Endothelial cell of umbilical vein (primary cell): ENCODE measurements around the gene DLK1. TPM values are rescaled to one million over a fixed set of nuclear protein-coding genes. Genes with fewer than 3 reads are reported as not detected.

Experiments used
- BruUV-seq: library from RNA; stranded (reverse); fragments of 400-500 nt; replicated peaks from 2 replicates; lab custom pipeline; 2021; lab: Mats Ljungman, UMichigan
- CTCF ChIA-PET: fragments of 300-600, 350-600 bp; sonication (Branson Sonifier 250); formaldehyde crosslinking; loops from one replicate; lab custom pipeline; 2021; ENCODE audit warnings: antibody characterized with exemption, inconsistent platforms; lab: Charles Lee
- POLR2A ChIA-PET: fragments of 300-600, 350-600 bp; sonication (Branson Sonifier 250); formaldehyde crosslinking; loops from one replicate; lab custom pipeline; 2021; ENCODE audit warnings: antibody characterized with exemption, inconsistent platforms; lab: Charles Lee
- DNase-seq: peaks from one replicate; pipeline ENCODE4 v3.0.0-alpha.2; 2011; ENCODE audit warnings: low read depth, low spot score
- FAIRE-seq: peaks from 2 replicates; lab custom pipeline; 2011; peaks lifted over from hg19 to GRCh38; lab: Jason Lieb, UNC
- H2AFZ ChIP-seq: 2 replicates; pipeline ENCODE4 v1.6.0; 2012; ENCODE audit warnings: low read depth, low read length, control low read depth, inconsistent platforms
- H3K27ac ChIP-seq: 2 replicates; pipeline ENCODE4 v1.5.1; 2011; ENCODE audit warnings: low read depth, mild to moderate bottlenecking, control low read depth, low read length, moderate library complexity; ENCODE audit not compliant: insufficient read depth
- H3K27me3 ChIP-seq, 2 experiments: 2 replicates each; pipeline versions ENCODE4 v1.6.0 to v1.6.1; 2011; ENCODE audit warnings: low read length in 2 of 2, mixed read lengths in 1 of 2; ENCODE audit not compliant: control insufficient read depth in 2 of 2, insufficient read depth in 2 of 2
- H3K36me3 ChIP-seq, 2 experiments: 2 replicates in 1 of 2; 3 replicates in 1 of 2; pipeline ENCODE4 v1.5.1; 2011; ENCODE audit warnings: low read length in 2 of 2, mild to moderate bottlenecking in 1 of 2, moderate library complexity in 1 of 2; ENCODE audit not compliant: control insufficient read depth in 2 of 2, insufficient read depth in 2 of 2; ENCODE audit errors: extremely low read depth in 1 of 2
- H3K4me1 ChIP-seq: 3 replicates; pipeline ENCODE4 v1.5.1; 2011; ENCODE audit warnings: mild to moderate bottlenecking, low read length; ENCODE audit not compliant: control insufficient read depth, insufficient read depth; ENCODE audit errors: extremely low read depth
- H3K4me2 ChIP-seq: 2 replicates; pipeline ENCODE4 v1.6.1; 2011; ENCODE audit warnings: low read length, control low read depth, mixed read lengths; ENCODE audit not compliant: insufficient read depth
- H3K4me3 ChIP-seq, 3 experiments: fragments of 200-600 bp in 1 of 3; sonication (generic), shearing (Covaris generic) in 1 of 3; replicated peaks in 1 of 3; 2 replicates each; pipeline ENCODE4 v1.5.1; 2011 to 2016; ENCODE audit warnings: control low read depth in 3 of 3, low read length in 3 of 3, mild to moderate bottlenecking in 2 of 3, inconsistent platforms in 1 of 3, low read depth in 1 of 3, moderate library complexity in 1 of 3; ENCODE audit not compliant: insufficient read depth in 1 of 3
- H3K79me2 ChIP-seq: 2 replicates; pipeline ENCODE4 v1.6.0; 2012; ENCODE audit warnings: low read length, inconsistent platforms; ENCODE audit not compliant: control insufficient read depth, insufficient read depth
- H3K9ac ChIP-seq: replicated peaks from 2 replicates; pipeline ENCODE3; 2011; ENCODE audit warnings: low read length, control low read depth; ENCODE audit not compliant: insufficient read depth; ENCODE audit errors: extremely low read depth
- H3K9me1 ChIP-seq: replicated peaks from 3 replicates; pipeline ENCODE4 v1.6.0; 2011; ENCODE audit warnings: mild to moderate bottlenecking, low read length; ENCODE audit not compliant: control insufficient read depth, insufficient read depth; ENCODE audit errors: extremely low read depth
- H3K9me3 ChIP-seq: replicated peaks from 2 replicates; pipeline ENCODE4 v1.5.1; 2012; ENCODE audit warnings: low read length, inconsistent platforms; ENCODE audit not compliant: control insufficient read depth, insufficient read depth
- H4K20me1 ChIP-seq: replicated peaks from 2 replicates; pipeline ENCODE3; 2011; ENCODE audit warnings: mild to moderate bottlenecking, low read length; ENCODE audit not compliant: control insufficient read depth, insufficient read depth; ENCODE audit errors: extremely low read depth
- CTCF ChIP-seq, 2 donors: IDR thresholded peaks; 1 replicate in 1 of 2; 2 replicates in 1 of 2; pipeline ENCODE4 v1.5.1; 2011; ENCODE audit warnings: low read length in 2 of 2, mild to moderate bottlenecking in 2 of 2, moderate library complexity in 2 of 2, control low read depth in 1 of 2, inconsistent platforms in 1 of 2, low read depth in 1 of 2; ENCODE audit not compliant: insufficient read depth in 1 of 2; ENCODE audit errors: extremely low read depth in 1 of 2
- EZH2 ChIP-seq: IDR thresholded peaks from 2 replicates; pipeline ENCODE4 v1.6.1; 2012; ENCODE audit warnings: borderline replicate concordance, low read depth, mild to moderate bottlenecking, moderate library complexity, low read length, inconsistent platforms; ENCODE audit not compliant: severe bottlenecking
- FOS ChIP-seq: IDR thresholded peaks from 2 replicates; pipeline ENCODE4 v1.6.1; 2011; ENCODE audit warnings: mild to moderate bottlenecking, low read length, moderate library complexity, borderline replicate concordance; ENCODE audit not compliant: insufficient read depth
- GATA2 ChIP-seq: IDR thresholded peaks from 2 replicates; pipeline ENCODE4 v1.7.0; 2011; ENCODE audit warnings: low read depth, mild to moderate bottlenecking, moderate library complexity, mixed read lengths, low read length; ENCODE audit not compliant: insufficient read length, insufficient read depth
- JUN ChIP-seq: IDR thresholded peaks from 2 replicates; pipeline ENCODE4 v1.6.1; 2011; ENCODE audit warnings: borderline replicate concordance, low read depth; ENCODE audit not compliant: insufficient read length, insufficient read depth
- MYC ChIP-seq: IDR thresholded peaks from one replicate; pipeline ENCODE4 v1.6.1; 2011; ENCODE audit warnings: mild to moderate bottlenecking, low read depth, low read length
- POLR2A ChIP-seq: IDR thresholded peaks from 2 replicates; pipeline ENCODE4 v1.6.1; 2012; ENCODE audit warnings: low read depth, mild to moderate bottlenecking, control low read depth, low read length
- POLR2AphosphoS5 ChIP-seq: IDR thresholded peaks from 2 replicates; pipeline ENCODE4 v1.6.1; 2012; ENCODE audit warnings: low read depth, mild to moderate bottlenecking, control low read depth, low read length, moderate library complexity; ENCODE audit not compliant: insufficient read depth
- dilution Hi-C: fragments of 300-500 bp; cut with MboI; formaldehyde crosslinking; loops from one replicate; pipeline ENCODE4 v1.15.0; 2019; ENCODE audit warnings: low sequenced_read_pairs; ENCODE audit not compliant: extremely low pct_ligation_motif_present
- intact Hi-C: fragments of 100-400 bp; cut with micrococcal nuclease; formaldehyde crosslinking; loops from one replicate; pipeline ENCODE4 v1.10.0; 2022
- polyA plus RNA-seq, 4 experiments: library from polyadenylated mRNA; depleted of rRNA in 3 of 4; stranded (reverse) in 3 of 4; unstranded in 1 of 4; fragments of >200 nt; gene quantifications; 2 replicates each; pipeline versions ENCODE4 v1.2.1 to v1.2.3, GENCODE V29; 2011 to 2012; ENCODE audit warnings: missing spikeins in 1 of 4
- total RNA-seq: library from RNA; stranded (reverse); gene quantifications from 2 replicates; pipeline ENCODE4 v1.2.3, GENCODE V29; 2021
- TF ChIP-seq, protein P1 (sequence below): IDR thresholded peaks from 2 replicates; pipeline ENCODE4 v1.6.1; 2011; ENCODE audit not compliant: insufficient read depth, insufficient read length

Gene DLK1
- total and polyA plus RNA-seq, 2 donors (not counting 3 experiments of a cell fraction or from before 2014, with no cell fraction given) = not detected

DNA sequence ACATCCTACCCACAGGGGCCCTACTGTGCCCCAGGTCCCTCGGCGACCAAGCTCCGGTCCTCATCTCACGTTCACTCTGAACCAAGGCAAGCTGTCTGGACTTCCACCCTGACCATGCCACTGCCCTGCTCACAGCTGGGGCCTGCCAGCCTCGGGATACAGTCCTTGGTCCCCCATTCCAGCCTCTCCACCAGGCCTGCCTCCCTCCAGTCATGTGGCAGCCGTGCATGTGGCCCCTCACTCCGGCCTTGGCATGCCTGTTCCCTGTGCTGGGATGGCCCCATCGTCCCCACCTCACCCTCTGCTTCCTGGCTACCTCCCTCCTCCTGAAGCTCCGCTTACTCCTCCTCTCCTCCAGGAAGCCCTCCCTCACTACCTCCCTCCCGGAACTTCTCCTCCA, 38.6 kb upstream of the DLK1 start:
- DNase-seq (no peak), FAIRE-seq (no peak)
- no peaks in the 10 kb centered on the region for H3K9me3 ChIP-seq
- no peak overlapping the region for H3K27ac ChIP-seq
- H4K20me1 ChIP-seq = no peaks in the 10 kb centered on the region
- ChIA-PET CTCF (interaction anchor here (1.7 kb wide), 1 partner anchor 22 kb away, joined by 4 read pairs; no protein-coding TSS in a partner anchor), POLR2A (no interaction called here)
- H2AFZ ChIP-seq = no peak overlapping the region
- no peak for TF ChIP-seq EZH2
- TF ChIP-seq GATA2 = no peak
- TF ChIP-seq FOS = no peak
- no peak for TF ChIP-seq JUN
- TF ChIP-seq POLR2A = no peak
- no peak for TF ChIP-seq MYC
- TF ChIP-seq POLR2AphosphoS5 = no peak
- TF ChIP-seq CTCF (IDR thresholded peaks at IDR 0.05; ENCODE audit: extremely low read depth in 1 of 2, insufficient read depth in 1 of 2, low read depth in 1 of 2, low read length in 2 of 2) = no peak
- TF ChIP-seq, protein P1, sequence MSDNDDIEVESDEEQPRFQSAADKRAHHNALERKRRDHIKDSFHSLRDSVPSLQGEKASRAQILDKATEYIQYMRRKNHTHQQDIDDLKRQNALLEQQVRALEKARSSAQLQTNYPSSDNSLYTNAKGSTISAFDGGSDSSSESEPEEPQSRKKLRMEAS = no peak
- H3K9me1 ChIP-seq = no peaks in the 10 kb centered on the region
- H3K9ac ChIP-seq = no peak overlapping the region
- peaks cover 16% of the 10 kb centered on the region for H3K4me1 ChIP-seq
- no peak overlapping the region for H3K4me3 ChIP-seq
- BruUV-seq = no TSS peak
- H3K36me3 ChIP-seq = no peaks in the 10 kb centered on the region
- intact Hi-C loops = no loop called here
- dilution Hi-C loops = no loop called here
- no peaks in the 10 kb centered on the region for H3K27me3 ChIP-seq
- H3K4me2 ChIP-seq = no peak overlapping the region
- H3K79me2 ChIP-seq = no peaks in the 10 kb centered on the region
